Frontal cortex (tissue), 4 donors: ENCODE results near the gene BMAL2. TPM values are rescaled to one million over a fixed set of nuclear protein-coding genes. Genes with fewer than 3 reads are reported as not detected.

ENCODE experiments used
- DNase-seq, 2 donors: peaks; one replicate each; pipeline ENCODE4 v3.0.0; 2012; ENCODE audit warnings: low spot score in 2 of 2
- FAIRE-seq: peaks from 2 replicates; lab custom pipeline; 2012; peaks lifted over from hg19 to GRCh38; lab: Jason Lieb, UNC
- total RNA-seq: library from RNA; depleted of rRNA; stranded (reverse); fragments of >200 nt; gene quantifications from one replicate; pipeline ENCODE4 v1.2.3, GENCODE V29; 2014
- donor health status: control.
- donor health status: control.
- donor health status: control.

BMAL2 gene
- total RNA-seq, 1 donor from 2014 or later = 42.4 TPM

- no peak for DNase-seq
- no peak for FAIRE-seq
Observed at GRCh38 chr12:27347779-27348178, 15.1 kb downstream of the BMAL2 start.

DNA sequence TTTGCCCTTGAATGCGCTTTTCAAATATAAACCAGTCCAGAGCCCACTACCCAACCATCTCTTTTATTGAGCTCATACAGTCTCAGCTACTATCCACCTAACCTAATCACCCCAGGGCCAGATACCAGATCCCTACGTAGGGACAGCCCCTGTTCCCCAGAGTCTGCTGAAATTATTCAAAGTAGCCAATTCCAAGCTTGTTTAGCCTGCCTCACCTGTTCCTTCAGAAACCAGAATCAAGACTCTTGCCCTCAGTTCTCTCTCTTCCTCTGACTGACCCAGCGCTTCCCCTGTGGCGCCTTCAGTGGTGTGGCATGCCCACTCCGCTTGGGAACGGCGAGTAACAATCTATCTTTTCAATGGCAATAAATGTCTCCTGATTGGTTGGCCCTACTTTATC, 18.8 kb downstream of the BMAL2 start:
- FAIRE-seq = no peak
- DNase-seq = no peak

DNA sequence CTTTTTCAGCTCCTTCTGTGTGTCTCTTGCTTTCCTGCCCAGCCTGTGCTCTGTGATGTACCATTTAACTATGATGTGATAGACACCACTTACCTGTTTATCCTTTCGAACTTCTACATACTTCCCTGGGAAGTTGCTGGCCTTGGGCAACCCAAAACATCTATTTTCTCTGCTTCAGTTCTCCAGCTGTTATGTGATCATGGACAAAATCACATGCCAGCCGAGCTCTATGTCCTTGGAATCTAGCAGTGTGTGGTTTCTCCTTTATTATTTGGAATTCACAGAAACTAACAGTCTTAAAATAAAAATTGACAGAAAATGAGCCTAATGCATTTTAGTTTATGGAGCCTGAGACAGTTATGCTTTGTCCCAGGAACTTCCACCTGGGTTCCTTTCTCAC, 22.9 kb downstream of the BMAL2 start:
- DNase-seq (no peak), FAIRE-seq (no peak)

DNA sequence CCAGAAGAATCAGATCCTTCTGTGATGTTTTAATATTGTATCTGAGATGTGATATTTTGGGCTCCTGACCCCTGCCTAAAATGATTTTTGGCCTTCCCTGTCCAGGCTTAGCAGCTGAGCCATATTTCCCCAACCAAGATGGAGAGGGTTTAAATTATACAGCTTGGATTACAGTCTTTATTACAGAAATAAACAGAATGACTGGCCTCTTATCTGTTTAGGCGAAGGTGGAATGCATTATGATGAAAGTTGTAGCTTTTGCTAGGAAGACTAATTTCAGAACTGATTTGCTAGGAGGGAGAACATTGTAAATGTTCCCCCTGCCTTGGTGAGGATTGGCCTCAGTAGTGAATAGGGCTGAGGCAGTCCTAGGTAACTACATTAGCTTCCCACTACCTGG, 23.3 kb downstream of the BMAL2 start:
- FAIRE-seq (no peak), DNase-seq (no peak)

DNA sequence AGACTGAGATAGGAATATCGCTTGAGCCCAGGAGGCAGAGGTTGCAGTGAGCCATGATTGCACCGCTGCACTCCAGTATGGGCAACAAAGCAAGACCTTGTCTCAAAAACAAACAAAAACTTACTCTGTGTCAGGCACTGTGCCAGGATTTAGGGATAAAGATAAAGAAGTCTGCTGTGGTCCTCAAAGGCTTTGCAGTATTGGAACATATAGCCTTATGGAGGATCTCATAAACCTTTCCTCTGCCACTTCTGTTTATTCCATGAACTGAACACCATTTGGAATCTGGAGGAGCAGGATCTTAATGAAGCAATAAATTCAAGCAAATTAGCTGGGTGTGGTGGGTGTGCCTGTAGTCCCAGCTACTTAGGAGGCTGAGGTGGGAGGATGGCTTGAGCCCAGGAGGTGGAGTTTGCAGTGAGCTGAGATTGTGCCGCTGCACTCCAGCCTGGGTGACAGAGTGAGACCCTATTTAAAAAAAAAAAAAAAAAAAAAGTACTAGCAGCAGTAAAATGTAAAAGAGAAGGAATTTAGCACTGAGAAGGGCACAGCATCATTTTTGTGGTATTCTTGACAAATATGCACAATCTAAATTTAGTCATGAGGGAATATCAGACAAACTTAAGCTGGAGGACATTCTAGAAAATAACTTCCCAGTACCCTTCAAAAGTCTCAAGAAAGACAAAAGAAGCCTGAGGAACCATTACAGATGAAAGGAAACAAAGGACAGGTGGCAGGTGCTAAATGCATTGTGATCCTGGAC, 27.1 kb downstream of the BMAL2 start:
- DNase-seq (no peak), FAIRE-seq (no peak)

DNA sequence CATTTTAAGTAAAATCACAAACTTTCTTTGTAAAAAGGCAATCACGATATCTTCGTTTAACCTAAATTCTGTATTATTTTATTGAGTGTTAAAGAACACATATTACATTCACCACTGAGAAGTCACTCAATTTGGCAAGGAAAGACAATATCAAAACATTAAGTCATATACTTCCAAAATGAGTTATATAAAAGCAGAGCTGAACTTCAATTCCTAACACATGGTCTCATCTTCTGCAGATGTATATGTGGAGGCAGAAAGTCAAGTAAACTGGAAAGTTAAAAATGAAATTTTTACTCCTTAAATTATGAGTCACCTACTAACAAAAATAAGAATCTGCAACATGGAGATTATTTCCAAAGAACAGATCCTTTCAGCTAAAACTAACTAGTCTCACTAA, 28.7 kb downstream of the BMAL2 start:
- FAIRE-seq = no peak

DNA sequence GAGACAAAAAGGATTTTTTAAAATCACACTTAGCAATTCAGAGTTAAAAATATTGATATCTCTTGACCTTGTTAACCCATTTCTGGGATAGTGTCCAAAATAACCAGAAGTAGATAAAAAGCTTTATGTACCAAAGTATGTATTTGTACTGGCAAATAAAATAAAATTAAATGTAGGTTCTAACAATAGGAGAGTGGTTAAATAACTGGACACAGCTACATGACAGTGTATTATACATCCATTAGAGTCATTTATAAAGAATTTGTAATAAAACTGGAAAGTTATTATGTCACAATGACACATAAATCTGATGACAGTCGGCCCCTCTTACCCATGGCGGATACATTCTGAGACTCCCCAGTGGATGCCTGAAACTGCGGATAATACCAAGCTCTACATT, 34.0 kb downstream of the BMAL2 start:
- FAIRE-seq = no peak
- no peak for DNase-seq

More for the DNA sequence above, 28.7 kb downstream of the BMAL2 start:
- no peak for DNase-seq

DNA sequence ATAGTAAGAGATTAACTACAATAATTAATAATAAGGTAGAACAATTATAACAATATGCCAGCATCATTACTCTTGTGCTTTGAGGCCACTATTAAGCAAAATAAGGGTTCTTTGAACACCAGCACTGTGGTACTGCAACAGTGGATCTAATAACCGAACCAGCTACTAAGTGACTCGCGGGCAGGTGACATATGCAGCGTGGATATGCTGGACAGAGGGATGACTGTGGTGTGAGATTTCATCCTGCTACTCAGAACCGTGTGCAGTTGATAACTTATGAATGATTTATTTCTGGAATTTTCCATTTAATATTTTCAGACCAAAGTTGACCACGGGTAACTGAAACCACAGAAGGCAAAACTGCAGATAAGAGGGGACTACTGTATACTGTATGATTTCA, 34.4 kb downstream of the BMAL2 start:
- FAIRE-seq = no peak
- DNase-seq = no peak

DNA sequence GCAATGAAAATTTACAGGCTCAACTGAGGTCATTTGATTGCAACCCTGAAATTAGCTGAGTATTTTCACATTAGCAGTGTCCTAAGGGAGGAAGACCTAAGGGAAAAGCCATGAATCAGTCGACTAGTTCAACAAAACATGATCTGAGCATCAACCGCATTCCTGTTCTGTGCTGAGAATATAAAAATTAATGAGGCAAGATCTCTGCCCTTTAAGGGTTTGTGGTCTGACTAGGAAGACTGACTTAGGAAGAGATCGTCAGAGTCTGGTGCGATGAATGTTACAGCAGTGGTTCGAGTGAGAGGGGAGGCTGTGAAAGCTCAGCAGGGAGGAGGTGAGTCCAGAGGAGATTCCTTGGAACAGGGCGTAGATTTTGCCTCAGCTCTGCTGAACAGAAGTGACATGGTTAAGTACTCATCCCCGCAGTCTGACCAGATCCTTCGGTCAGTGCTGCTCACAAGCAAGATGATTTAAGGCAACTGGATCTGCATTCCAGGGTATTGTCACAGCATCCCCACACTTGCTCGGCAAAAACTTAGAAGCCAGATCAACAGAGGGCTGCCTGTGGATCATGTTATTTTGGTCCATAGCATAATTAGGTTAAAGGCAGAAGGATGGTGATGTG, 49.6 kb downstream of the BMAL2 start:
- no peak for FAIRE-seq
- DNase-seq = no peak

Other genes starting within 250 kb of the BMAL2 start
- gene STK38L, start 88.5 kb upstream of the BMAL2 start, total RNA-seq = 22.0 TPM
- not detected for gene SMCO2, start 113.9 kb downstream of the BMAL2 start, total RNA-seq
- 69.3 TPM for gene PPFIBP1, start 191.4 kb downstream of the BMAL2 start, total RNA-seq